ENCODE results near the gene SETBP1. TPM values are rescaled to one million over a fixed set of nuclear protein-coding genes. Genes with fewer than 3 reads are reported as not detected.

SETBP1 gene
- total RNA-seq, 1 experiment from 2014 or later, result 0.23 TPM

- POLR2A ChIA-PET, result no interaction called here
- intact Hi-C loops (cut with micrococcal nuclease; ENCODE audit: unreplicated experiment), result no loop called here
- no peak overlapping the region for H3K27ac ChIP-seq (ENCODE audit: low read length)
- BruUV-seq (replicated peaks), result no TSS peak
- DNase-seq (ENCODE audit: low read depth, low spot score), result no peak
- CTCF ChIA-PET, result no interaction called here
- no peaks in the 10 kb centered on the region for H3K9me3 ChIP-seq (ENCODE audit: control insufficient read depth, insufficient read depth, low read depth, low read length)
- ATAC-seq, result no peak
- in situ Hi-C loops (cut with HindIII; ENCODE audit: low pct_unique_long_range_greater_than_20kb, low sequenced_read_pairs), result no loop called here
- no peaks in the 10 kb centered on the region for H3K36me3 ChIP-seq (ENCODE audit: control insufficient read depth, insufficient read depth, low read length)
- H3K4me3 ChIP-seq (ENCODE audit: low read depth in 2 of 2, low read length in 2 of 2), result no peak overlapping the region
- no peaks in the 10 kb centered on the region for H3K27me3 ChIP-seq (ENCODE audit: control insufficient read depth, insufficient read depth, low read length)
- no peak for TF ChIP-seq TCF7L2 (IDR thresholded peaks at IDR 0.05; ENCODE audit: low read depth, low read length)
- TF ChIP-seq, protein P1, sequence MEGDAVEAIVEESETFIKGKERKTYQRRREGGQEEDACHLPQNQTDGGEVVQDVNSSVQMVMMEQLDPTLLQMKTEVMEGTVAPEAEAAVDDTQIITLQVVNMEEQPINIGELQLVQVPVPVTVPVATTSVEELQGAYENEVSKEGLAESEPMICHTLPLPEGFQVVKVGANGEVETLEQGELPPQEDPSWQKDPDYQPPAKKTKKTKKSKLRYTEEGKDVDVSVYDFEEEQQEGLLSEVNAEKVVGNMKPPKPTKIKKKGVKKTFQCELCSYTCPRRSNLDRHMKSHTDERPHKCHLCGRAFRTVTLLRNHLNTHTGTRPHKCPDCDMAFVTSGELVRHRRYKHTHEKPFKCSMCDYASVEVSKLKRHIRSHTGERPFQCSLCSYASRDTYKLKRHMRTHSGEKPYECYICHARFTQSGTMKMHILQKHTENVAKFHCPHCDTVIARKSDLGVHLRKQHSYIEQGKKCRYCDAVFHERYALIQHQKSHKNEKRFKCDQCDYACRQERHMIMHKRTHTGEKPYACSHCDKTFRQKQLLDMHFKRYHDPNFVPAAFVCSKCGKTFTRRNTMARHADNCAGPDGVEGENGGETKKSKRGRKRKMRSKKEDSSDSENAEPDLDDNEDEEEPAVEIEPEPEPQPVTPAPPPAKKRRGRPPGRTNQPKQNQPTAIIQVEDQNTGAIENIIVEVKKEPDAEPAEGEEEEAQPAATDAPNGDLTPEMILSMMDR (IDR thresholded peaks at IDR 0.05), result no peak
- no peaks in the 10 kb centered on the region for H3K4me1 ChIP-seq (ENCODE audit: control insufficient read depth, insufficient read depth, low read length)
These were observed 364.1 kb downstream of the SETBP1 start for GRCh38 chr18:45044787-45045186.

DNA sequence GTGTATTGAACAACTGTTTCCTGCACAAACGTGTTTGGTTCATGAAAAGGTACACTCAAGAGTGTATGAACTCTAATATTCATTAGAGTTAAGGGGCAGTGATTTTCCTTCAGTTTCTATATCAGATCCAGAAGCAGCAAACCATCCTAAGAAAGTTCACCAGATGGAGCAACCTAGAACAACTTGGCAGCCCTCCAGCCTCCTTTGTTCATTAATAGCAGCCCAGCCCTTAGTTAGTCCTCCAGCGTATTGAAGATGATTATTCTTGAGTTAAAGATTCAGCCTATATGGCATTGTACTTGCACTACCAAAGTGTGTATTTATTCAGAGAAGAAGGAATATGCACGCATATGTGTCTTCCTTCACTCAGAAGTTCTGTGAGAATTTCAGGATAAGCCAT lies 365.5 kb downstream of the SETBP1 start:
- no TSS peak for BruUV-seq (replicated peaks)
- DNase-seq (ENCODE audit: low read depth, low spot score) (no peak), ATAC-seq (no peak)
- intact Hi-C loops (cut with micrococcal nuclease; ENCODE audit: unreplicated experiment), result no loop called here
- Histone ChIP-seq H3K4me1 (ENCODE audit: control insufficient read depth, insufficient read depth, low read length) (no peaks in the 10 kb centered on the region), H3K4me3 (ENCODE audit: low read depth in 2 of 2, low read length in 2 of 2) (no peak overlapping the region), H3K9me3 (ENCODE audit: control insufficient read depth, insufficient read depth, low read depth, low read length) (no peaks in the 10 kb centered on the region), H3K27me3 (ENCODE audit: control insufficient read depth, insufficient read depth, low read length) (no peaks in the 10 kb centered on the region), H3K27ac (ENCODE audit: low read length) (no peak overlapping the region), H3K36me3 (ENCODE audit: control insufficient read depth, insufficient read depth, low read length) (no peaks in the 10 kb centered on the region)
- POLR2A ChIA-PET, result no interaction called here
- TF ChIP-seq, protein P1 (IDR thresholded peaks at IDR 0.05), result no peak
- TF ChIP-seq TCF7L2 (IDR thresholded peaks at IDR 0.05; ENCODE audit: low read depth, low read length), result no peak
- TF ChIP-seq SIN3A (IDR thresholded peaks at IDR 0.05; ENCODE audit: borderline replicate concordance, insufficient read depth, low read depth, low read length), result no peak
- TF ChIP-seq POLR2AphosphoS5 (IDR thresholded peaks at IDR 0.05; ENCODE audit: low read depth, low read length), result no peak
- TF ChIP-seq, protein P2, sequence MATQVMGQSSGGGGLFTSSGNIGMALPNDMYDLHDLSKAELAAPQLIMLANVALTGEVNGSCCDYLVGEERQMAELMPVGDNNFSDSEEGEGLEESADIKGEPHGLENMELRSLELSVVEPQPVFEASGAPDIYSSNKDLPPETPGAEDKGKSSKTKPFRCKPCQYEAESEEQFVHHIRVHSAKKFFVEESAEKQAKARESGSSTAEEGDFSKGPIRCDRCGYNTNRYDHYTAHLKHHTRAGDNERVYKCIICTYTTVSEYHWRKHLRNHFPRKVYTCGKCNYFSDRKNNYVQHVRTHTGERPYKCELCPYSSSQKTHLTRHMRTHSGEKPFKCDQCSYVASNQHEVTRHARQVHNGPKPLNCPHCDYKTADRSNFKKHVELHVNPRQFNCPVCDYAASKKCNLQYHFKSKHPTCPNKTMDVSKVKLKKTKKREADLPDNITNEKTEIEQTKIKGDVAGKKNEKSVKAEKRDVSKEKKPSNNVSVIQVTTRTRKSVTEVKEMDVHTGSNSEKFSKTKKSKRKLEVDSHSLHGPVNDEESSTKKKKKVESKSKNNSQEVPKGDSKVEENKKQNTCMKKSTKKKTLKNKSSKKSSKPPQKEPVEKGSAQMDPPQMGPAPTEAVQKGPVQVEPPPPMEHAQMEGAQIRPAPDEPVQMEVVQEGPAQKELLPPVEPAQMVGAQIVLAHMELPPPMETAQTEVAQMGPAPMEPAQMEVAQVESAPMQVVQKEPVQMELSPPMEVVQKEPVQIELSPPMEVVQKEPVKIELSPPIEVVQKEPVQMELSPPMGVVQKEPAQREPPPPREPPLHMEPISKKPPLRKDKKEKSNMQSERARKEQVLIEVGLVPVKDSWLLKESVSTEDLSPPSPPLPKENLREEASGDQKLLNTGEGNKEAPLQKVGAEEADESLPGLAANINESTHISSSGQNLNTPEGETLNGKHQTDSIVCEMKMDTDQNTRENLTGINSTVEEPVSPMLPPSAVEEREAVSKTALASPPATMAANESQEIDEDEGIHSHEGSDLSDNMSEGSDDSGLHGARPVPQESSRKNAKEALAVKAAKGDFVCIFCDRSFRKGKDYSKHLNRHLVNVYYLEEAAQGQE (IDR thresholded peaks at IDR 0.05; ENCODE audit: insufficient read depth in 1 of 2, low read depth in 2 of 2, low read length in 1 of 2), result no peak
- CTCF ChIA-PET, result no interaction called here
- in situ Hi-C loops (cut with HindIII; ENCODE audit: low pct_unique_long_range_greater_than_20kb, low sequenced_read_pairs), result no loop called here

DNA sequence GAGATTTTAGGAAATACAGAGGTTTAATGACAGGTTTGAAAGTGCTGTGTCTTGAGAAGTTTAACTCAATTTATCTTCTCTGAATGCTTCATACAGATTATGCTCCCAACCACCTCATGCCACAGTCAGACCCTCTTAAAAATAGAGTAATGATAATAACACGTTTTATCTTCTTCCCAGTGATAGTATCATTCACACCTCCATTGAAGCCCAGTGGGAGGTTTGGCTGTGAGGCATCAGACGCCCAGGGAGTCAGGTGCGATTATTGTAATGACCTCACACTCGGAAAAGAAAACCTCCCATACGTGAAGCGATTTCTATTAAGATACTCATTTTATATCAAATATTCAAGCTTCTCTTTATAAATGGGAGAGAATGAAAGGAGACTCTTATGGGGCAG lies 366.3 kb downstream of the SETBP1 start:
- in situ Hi-C loops (cut with HindIII; ENCODE audit: low pct_unique_long_range_greater_than_20kb, low sequenced_read_pairs) (no loop called here), intact Hi-C loops (cut with micrococcal nuclease; ENCODE audit: unreplicated experiment) (no loop called here)
- H3K27ac ChIP-seq (ENCODE audit: low read length), result no peak overlapping the region
- H3K27me3 ChIP-seq (ENCODE audit: control insufficient read depth, insufficient read depth, low read length), result no peaks in the 10 kb centered on the region
- CTCF ChIA-PET, result no interaction called here
- H3K9me3 ChIP-seq (ENCODE audit: control insufficient read depth, insufficient read depth, low read depth, low read length), result no peaks in the 10 kb centered on the region
- no peak overlapping the region for H3K4me3 ChIP-seq (ENCODE audit: low read depth in 2 of 2, low read length in 2 of 2)
- BruUV-seq (replicated peaks), result no TSS peak
- POLR2A ChIA-PET, result no interaction called here
- no peak for ATAC-seq
- no peaks in the 10 kb centered on the region for H3K4me1 ChIP-seq (ENCODE audit: control insufficient read depth, insufficient read depth, low read length)
- no peak for DNase-seq (ENCODE audit: low read depth, low spot score)
- TF ChIP-seq TCF7L2 (IDR thresholded peaks at IDR 0.05; ENCODE audit: low read depth, low read length) (no peak), SIN3A (IDR thresholded peaks at IDR 0.05; ENCODE audit: borderline replicate concordance, insufficient read depth, low read depth, low read length) (no peak), POLR2AphosphoS5 (IDR thresholded peaks at IDR 0.05; ENCODE audit: low read depth, low read length) (no peak)
- TF ChIP-seq, protein P2 (IDR thresholded peaks at IDR 0.05; ENCODE audit: insufficient read depth in 1 of 2, low read depth in 2 of 2, low read length in 1 of 2), result no peak
- TF ChIP-seq, protein P1 (IDR thresholded peaks at IDR 0.05), result no peak
- no peaks in the 10 kb centered on the region for H3K36me3 ChIP-seq (ENCODE audit: control insufficient read depth, insufficient read depth, low read length)
